HepG2 (cell line): ENCODE results near the gene HSD17B8. TPM values are rescaled to one million over a fixed set of nuclear protein-coding genes. Genes with fewer than 3 reads are reported as not detected.

Experiments
- BCL6 ChIP-seq: IDR thresholded peaks from 2 replicates; pipeline ENCODE4 v1.6.1; 2016; ENCODE audit warnings: missing genetic modification reagents, missing compliant biosample characterization
- FOXA3 ChIP-seq: IDR thresholded peaks from 2 replicates; pipeline ENCODE4 v1.6.1; 2016; ENCODE audit warnings: missing genetic modification reagents, missing compliant biosample characterization
- FOXC1 ChIP-seq: sonication (generic); formaldehyde crosslinking; IDR thresholded peaks from 2 replicates; pipeline ENCODE4 v1.8.0; 2022; ENCODE audit warnings: mild to moderate bottlenecking, missing genetic modification reagents, borderline replicate concordance
- HNF4A ChIP-seq: sonication (generic); formaldehyde crosslinking; IDR thresholded peaks from 2 replicates; pipeline ENCODE4 v1.4.0; 2020; ENCODE audit warnings: missing genetic modification reagents
- MIXL1 ChIP-seq: IDR thresholded peaks from 2 replicates; pipeline ENCODE4 v1.6.1; 2016
- RXRA ChIP-seq: sonication (generic); formaldehyde crosslinking; IDR thresholded peaks from 2 replicates; pipeline ENCODE4 v1.5.1; 2020; ENCODE audit warnings: missing genetic modification reagents
- SAP130 ChIP-seq: IDR thresholded peaks from 2 replicates; pipeline ENCODE4 v1.6.1; 2016; ENCODE audit warnings: low read depth
- SOX5 ChIP-seq: IDR thresholded peaks from 2 replicates; pipeline ENCODE4 v1.6.1; 2016; ENCODE audit warnings: borderline replicate concordance
- SSRP1 ChIP-seq: IDR thresholded peaks from 2 replicates; pipeline ENCODE4 v1.6.1; 2016; ENCODE audit warnings: control low read depth
- THAP11 ChIP-seq: IDR thresholded peaks from 2 replicates; pipeline ENCODE4 v1.6.1; 2016; ENCODE audit warnings: missing biosample characterization, missing genetic modification reagents
- ZSCAN21 ChIP-seq: sonication (generic); formaldehyde crosslinking; IDR thresholded peaks from 2 replicates; pipeline ENCODE4 v1.8.0; 2022; ENCODE audit warnings: mild to moderate bottlenecking, missing genetic modification reagents, moderate library complexity, borderline replicate concordance
- polyA plus RNA-seq, 8 experiments: library from polyadenylated mRNA; depleted of rRNA in 3 of 8; stranded (reverse) in 7 of 8; unstranded in 1 of 8; fragments of >200 nt; fragmentation: Illumina TruSeq in 4 of 8; extraction: Trizol in 4 of 8; gene quantifications; 2 replicates each; pipeline versions ENCODE4 v1.2.1 to v1.2.3, GENCODE V29; 2011 to 2016; ENCODE audit warnings: low read depth in 4 of 8, missing spikeins in 1 of 8, mixed read lengths in 1 of 8; ENCODE audit not compliant: insufficient read depth in 1 of 8
- total RNA-seq, 5 experiments: library from RNA; depleted of rRNA; stranded (reverse); fragments of >200 nt; fragmentation: Illumina TruSeq; extraction: Trizol; gene quantifications; 2 replicates each; pipeline ENCODE4 v1.2.3, GENCODE V29; 2016; ENCODE audit warnings: low read depth in 1 of 5
- TF ChIP-seq, protein P1 (sequence below): IDR thresholded peaks from 2 replicates; pipeline ENCODE4 v1.4.0; 2020; ENCODE audit warnings: mild to moderate bottlenecking, missing genetic modification reagents
- TF ChIP-seq, protein P2 (sequence below): sonication (generic); formaldehyde crosslinking; IDR thresholded peaks from 2 replicates; pipeline ENCODE4 v1.5.0; 2020; ENCODE audit warnings: missing genetic modification reagents
- TF ChIP-seq, protein P3 (sequence below): sonication (generic); formaldehyde crosslinking; IDR thresholded peaks from 2 replicates; pipeline ENCODE4 v1.4.0; 2020; ENCODE audit warnings: mild to moderate bottlenecking, missing genetic modification reagents
- TF ChIP-seq, protein P4 (sequence below): sonication (generic); formaldehyde crosslinking; IDR thresholded peaks from 2 replicates; pipeline ENCODE4 v1.4.0; 2020; ENCODE audit warnings: missing genetic modification reagents, borderline replicate concordance
- TF ChIP-seq, protein P5 (sequence below): sonication (generic); formaldehyde crosslinking; IDR thresholded peaks from 2 replicates; pipeline ENCODE4 v1.4.0; 2020; ENCODE audit warnings: mild to moderate bottlenecking, missing genetic modification reagents
- TF ChIP-seq, protein P6 (sequence below): sonication (generic); formaldehyde crosslinking; IDR thresholded peaks from 2 replicates; pipeline ENCODE4 v1.4.0; 2020; ENCODE audit warnings: low read depth, mild to moderate bottlenecking, missing genetic modification reagents

HSD17B8 gene
- total and polyA plus RNA-seq, 2 of the 13 experiments (the other 11 are each of a cell fraction or from before 2014, with no cell fraction given): 12.6 to 20.1 TPM

DNA sequence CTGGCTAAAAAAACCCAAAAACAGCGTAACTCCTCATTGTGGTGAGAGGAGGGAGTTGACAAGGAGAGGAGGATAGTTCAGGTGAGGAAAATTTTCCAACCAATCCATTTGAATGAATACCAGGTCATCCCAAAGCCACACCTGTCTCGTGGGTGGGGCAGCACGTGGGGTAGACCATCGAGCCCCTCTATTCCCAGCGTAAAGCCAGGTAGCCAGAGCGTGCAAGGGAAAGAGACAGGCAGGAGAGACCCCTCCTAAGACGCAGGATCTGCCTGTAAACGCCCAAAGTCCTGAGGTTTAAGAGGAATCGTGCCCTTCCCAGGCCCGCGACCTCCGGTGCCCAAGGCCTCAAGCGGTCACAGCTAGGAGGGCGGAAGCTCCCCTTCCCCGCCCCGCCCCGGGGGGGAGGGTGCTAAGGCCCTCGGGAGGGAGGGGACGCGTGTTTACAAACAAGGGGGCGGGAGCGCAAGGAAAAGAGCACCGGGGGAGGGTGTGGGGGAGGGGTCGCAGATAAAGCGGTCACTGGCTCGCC is 4.7 kb upstream of the HSD17B8 start (continued):
- TF ChIP-seq, protein P1, sequence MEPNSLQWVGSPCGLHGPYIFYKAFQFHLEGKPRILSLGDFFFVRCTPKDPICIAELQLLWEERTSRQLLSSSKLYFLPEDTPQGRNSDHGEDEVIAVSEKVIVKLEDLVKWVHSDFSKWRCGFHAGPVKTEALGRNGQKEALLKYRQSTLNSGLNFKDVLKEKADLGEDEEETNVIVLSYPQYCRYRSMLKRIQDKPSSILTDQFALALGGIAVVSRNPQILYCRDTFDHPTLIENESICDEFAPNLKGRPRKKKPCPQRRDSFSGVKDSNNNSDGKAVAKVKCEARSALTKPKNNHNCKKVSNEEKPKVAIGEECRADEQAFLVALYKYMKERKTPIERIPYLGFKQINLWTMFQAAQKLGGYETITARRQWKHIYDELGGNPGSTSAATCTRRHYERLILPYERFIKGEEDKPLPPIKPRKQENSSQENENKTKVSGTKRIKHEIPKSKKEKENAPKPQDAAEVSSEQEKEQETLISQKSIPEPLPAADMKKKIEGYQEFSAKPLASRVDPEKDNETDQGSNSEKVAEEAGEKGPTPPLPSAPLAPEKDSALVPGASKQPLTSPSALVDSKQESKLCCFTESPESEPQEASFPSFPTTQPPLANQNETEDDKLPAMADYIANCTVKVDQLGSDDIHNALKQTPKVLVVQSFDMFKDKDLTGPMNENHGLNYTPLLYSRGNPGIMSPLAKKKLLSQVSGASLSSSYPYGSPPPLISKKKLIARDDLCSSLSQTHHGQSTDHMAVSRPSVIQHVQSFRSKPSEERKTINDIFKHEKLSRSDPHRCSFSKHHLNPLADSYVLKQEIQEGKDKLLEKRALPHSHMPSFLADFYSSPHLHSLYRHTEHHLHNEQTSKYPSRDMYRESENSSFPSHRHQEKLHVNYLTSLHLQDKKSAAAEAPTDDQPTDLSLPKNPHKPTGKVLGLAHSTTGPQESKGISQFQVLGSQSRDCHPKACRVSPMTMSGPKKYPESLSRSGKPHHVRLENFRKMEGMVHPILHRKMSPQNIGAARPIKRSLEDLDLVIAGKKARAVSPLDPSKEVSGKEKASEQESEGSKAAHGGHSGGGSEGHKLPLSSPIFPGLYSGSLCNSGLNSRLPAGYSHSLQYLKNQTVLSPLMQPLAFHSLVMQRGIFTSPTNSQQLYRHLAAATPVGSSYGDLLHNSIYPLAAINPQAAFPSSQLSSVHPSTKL: peak; percentile 79
- TF ChIP-seq, protein P2, sequence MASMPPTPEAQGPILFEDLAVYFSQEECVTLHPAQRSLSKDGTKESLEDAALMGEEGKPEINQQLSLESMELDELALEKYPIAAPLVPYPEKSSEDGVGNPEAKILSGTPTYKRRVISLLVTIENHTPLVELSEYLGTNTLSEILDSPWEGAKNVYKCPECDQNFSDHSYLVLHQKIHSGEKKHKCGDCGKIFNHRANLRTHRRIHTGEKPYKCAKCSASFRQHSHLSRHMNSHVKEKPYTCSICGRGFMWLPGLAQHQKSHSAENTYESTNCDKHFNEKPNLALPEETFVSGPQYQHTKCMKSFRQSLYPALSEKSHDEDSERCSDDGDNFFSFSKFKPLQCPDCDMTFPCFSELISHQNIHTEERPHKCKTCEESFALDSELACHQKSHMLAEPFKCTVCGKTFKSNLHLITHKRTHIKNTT (CRISPR knock-in tag): no peak
- peak; percentile 50 for TF ChIP-seq HNF4A (CRISPR knock-in tag)
- 0 out of 2 replicates have a peak, but pooled peaks have one; percentile 39 for TF ChIP-seq THAP11
- no peak; the same call in 1 of the 2 replicates for TF ChIP-seq ZSCAN21 (CRISPR knock-in tag)
- TF ChIP-seq RXRA (CRISPR knock-in tag): peak; percentile 64; the same call in 1 of the 2 replicates
- TF ChIP-seq, protein P3, sequence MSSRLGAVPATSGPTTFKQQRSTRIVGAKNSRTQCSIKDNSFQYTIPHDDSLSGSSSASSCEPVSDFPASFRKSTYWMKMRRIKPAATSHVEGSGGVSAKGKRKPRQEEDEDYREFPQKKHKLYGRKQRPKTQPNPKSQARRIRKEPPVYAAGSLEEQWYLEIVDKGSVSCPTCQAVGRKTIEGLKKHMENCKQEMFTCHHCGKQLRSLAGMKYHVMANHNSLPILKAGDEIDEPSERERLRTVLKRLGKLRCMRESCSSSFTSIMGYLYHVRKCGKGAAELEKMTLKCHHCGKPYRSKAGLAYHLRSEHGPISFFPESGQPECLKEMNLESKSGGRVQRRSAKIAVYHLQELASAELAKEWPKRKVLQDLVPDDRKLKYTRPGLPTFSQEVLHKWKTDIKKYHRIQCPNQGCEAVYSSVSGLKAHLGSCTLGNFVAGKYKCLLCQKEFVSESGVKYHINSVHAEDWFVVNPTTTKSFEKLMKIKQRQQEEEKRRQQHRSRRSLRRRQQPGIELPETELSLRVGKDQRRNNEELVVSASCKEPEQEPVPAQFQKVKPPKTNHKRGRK: no peak
- peak; percentile 55; the same call in 1 of the 2 replicates for TF ChIP-seq BCL6
- no peak for TF ChIP-seq MIXL1 (CRISPR knock-in tag)
- no peak; the same call in 1 of the 2 replicates for TF ChIP-seq SSRP1 (CRISPR knock-in tag)
- TF ChIP-seq, protein P4, sequence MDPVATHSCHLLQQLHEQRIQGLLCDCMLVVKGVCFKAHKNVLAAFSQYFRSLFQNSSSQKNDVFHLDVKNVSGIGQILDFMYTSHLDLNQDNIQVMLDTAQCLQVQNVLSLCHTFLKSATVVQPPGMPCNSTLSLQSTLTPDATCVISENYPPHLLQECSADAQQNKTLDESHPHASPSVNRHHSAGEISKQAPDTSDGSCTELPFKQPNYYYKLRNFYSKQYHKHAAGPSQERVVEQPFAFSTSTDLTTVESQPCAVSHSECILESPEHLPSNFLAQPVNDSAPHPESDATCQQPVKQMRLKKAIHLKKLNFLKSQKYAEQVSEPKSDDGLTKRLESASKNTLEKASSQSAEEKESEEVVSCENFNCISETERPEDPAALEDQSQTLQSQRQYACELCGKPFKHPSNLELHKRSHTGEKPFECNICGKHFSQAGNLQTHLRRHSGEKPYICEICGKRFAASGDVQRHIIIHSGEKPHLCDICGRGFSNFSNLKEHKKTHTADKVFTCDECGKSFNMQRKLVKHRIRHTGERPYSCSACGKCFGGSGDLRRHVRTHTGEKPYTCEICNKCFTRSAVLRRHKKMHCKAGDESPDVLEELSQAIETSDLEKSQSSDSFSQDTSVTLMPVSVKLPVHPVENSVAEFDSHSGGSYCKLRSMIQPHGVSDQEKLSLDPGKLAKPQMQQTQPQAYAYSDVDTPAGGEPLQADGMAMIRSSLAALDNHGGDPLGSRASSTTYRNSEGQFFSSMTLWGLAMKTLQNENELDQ (CRISPR knock-in tag): no peak
- 0 out of 2 replicates have a peak, but pooled peaks have one; percentile 86 for TF ChIP-seq FOXC1 (CRISPR knock-in tag)
- TF ChIP-seq, protein P5, sequence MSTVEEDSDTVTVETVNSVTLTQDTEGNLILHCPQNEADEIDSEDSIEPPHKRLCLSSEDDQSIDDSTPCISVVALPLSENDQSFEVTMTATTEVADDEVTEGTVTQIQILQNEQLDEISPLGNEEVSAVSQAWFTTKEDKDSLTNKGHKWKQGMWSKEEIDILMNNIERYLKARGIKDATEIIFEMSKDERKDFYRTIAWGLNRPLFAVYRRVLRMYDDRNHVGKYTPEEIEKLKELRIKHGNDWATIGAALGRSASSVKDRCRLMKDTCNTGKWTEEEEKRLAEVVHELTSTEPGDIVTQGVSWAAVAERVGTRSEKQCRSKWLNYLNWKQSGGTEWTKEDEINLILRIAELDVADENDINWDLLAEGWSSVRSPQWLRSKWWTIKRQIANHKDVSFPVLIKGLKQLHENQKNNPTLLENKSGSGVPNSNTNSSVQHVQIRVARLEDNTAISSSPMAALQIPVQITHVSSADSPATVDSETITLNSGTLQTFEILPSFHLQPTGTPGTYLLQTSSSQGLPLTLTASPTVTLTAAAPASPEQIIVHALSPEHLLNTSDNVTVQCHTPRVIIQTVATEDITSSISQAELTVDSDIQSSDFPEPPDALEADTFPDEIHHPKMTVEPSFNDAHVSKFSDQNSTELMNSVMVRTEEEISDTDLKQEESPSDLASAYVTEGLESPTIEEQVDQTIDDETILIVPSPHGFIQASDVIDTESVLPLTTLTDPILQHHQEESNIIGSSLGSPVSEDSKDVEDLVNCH (CRISPR knock-in tag): 0 out of 2 replicates have a peak, but pooled peaks have one; percentile 37
- peak; percentile 84 for TF ChIP-seq SAP130 (CRISPR knock-in tag)
- peak; percentile 92 for TF ChIP-seq FOXA3 (CRISPR knock-in tag)
- 0 out of 2 replicates have a peak, but pooled peaks have one; percentile 39 for TF ChIP-seq SOX5 (CRISPR knock-in tag)
- TF ChIP-seq, protein P6, sequence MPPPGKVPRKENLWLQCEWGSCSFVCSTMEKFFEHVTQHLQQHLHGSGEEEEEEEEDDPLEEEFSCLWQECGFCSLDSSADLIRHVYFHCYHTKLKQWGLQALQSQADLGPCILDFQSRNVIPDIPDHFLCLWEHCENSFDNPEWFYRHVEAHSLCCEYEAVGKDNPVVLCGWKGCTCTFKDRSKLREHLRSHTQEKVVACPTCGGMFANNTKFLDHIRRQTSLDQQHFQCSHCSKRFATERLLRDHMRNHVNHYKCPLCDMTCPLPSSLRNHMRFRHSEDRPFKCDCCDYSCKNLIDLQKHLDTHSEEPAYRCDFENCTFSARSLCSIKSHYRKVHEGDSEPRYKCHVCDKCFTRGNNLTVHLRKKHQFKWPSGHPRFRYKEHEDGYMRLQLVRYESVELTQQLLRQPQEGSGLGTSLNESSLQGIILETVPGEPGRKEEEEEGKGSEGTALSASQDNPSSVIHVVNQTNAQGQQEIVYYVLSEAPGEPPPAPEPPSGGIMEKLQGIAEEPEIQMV (CRISPR knock-in tag): peak; percentile 64; the same call in 1 of the 2 replicates
